ENCODE measurements around the gene TMEM51.

Gene TMEM51

GRCh38 chr1:15201221-15201620 is 47.7 kb downstream of the TMEM51 start:
- no peak for DNase-seq

- no peak for DNase-seq
Observed at GRCh38 chr1:15201849-15202551, 48.5 kb downstream of the TMEM51 start.

GRCh38 chr1:15204931-15205330 is 51.4 kb downstream of the TMEM51 start:
- no peak for DNase-seq

GRCh38 chr1:15205586-15206346 is 52.2 kb downstream of the TMEM51 start:
- no peak for DNase-seq

- no peak for DNase-seq
Observed at GRCh38 chr1:15206418-15207030, 53.0 kb downstream of the TMEM51 start.

GRCh38 chr1:15207031-15207828 is 53.7 kb downstream of the TMEM51 start:
- no peak for DNase-seq

GRCh38 chr1:15207829-15208429 is 54.4 kb downstream of the TMEM51 start:
- DNase-seq: no peak

- peak; percentile 72 for DNase-seq
Observed at GRCh38 chr1:15210651-15211375, 57.3 kb downstream of the TMEM51 start.

GRCh38 chr1:15211424-15211823 is 57.9 kb downstream of the TMEM51 start:
- no peak for DNase-seq

- no peak for DNase-seq
Observed at GRCh38 chr1:15212216-15212953, 58.8 kb downstream of the TMEM51 start.

- DNase-seq: no peak
Observed at GRCh38 chr1:15212954-15213291, 59.4 kb downstream of the TMEM51 start.

- DNase-seq: peak; percentile 79
Observed at GRCh38 chr1:15213341-15213821, 59.8 kb downstream of the TMEM51 start.

GRCh38 chr1:15214527-15214926 is 61.0 kb downstream of the TMEM51 start:
- no peak for DNase-seq

GRCh38 chr1:15215116-15215515 is 61.6 kb downstream of the TMEM51 start:
- DNase-seq: no peak

GRCh38 chr1:15217654-15218053 is 64.1 kb downstream of the TMEM51 start:
- DNase-seq: no peak

- peak; percentile 83 for DNase-seq
Observed at GRCh38 chr1:15218287-15219279, 65.0 kb downstream of the TMEM51 start.

GRCh38 chr1:15219280-15220023 is 65.9 kb downstream of the TMEM51 start:
- no peak for DNase-seq

GRCh38 chr1:15220024-15220392 is 66.5 kb downstream of the TMEM51 start:
- no peak for DNase-seq

- DNase-seq: no peak
Observed at GRCh38 chr1:15220825-15221431, 67.4 kb downstream of the TMEM51 start.
